ENCODE data around the gene OR6S1. TPM values are rescaled to one million over a fixed set of nuclear protein-coding genes. Genes with fewer than 3 reads are reported as not detected.

The OR6S1 gene
- total and polyA plus RNA-seq, 4 donors: not detected

DNA sequence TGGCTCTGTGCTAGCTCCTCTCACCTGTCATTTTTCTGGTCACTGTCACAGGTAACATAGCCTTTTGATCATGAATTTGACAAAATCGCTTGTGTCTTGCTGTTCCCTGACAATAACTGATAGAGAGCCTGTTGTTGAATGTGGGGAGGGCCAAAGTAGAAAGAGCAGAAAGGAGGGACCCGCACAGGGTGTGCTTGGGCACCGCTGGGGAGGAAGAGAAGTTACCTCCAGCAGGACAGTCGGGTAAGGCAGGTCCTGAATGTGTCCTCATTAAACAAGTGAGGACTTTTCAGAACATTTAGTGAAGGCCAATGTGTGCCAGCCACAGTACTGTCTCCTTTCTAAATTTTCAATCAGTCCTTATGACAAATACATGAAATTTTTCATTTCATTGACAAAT is 50.3 kb downstream of the OR6S1 start, which contains the start of gene RNASE12 (continued):
- TF ChIP-seq REST (IDR thresholded peaks at IDR 0.05) (no peak), TAF1 (conservative IDR thresholded peaks at IDR 0.05) (no peak), YY1 (IDR thresholded peaks at IDR 0.05) (no peak), NR2F2 (IDR thresholded peaks at IDR 0.05) (no peak), CTCF (IDR thresholded peaks at IDR 0.05; ENCODE audit: low read depth, low read length, missing input control) (no peak)

Small RNA genes lying within 50 kb of the gene (small RNA-seq; reads per million reads assigned to genes)
- not detected for gene RF00019

Other genes starting within 250 kb of the OR6S1 start
- 10 to 100 TPM in 1 of 2 donors, 1 to 10 TPM in 1; 8.7 to 20.7 TPM for gene TEP1, start 228.2 kb downstream of the OR6S1 start, total RNA-seq
- 1 to 10 TPM; 3.9 to 6.5 TPM for gene TEP1, start 228.2 kb downstream of the OR6S1 start, polyA plus RNA-seq
- gene KLHL33, start 205.5 kb downstream of the OR6S1 start, total RNA-seq: under 1 TPM; 0.17 to 0.23 TPM
- gene KLHL33, start 205.5 kb downstream of the OR6S1 start, polyA plus RNA-seq: under 1 TPM; 0.06 to 0.14 TPM
- 10 to 100 TPM; 29.0 to 39.0 TPM for gene OSGEP, start 186.9 kb downstream of the OR6S1 start, total RNA-seq
- gene OSGEP, start 186.9 kb downstream of the OR6S1 start, polyA plus RNA-seq: 10 to 100 TPM; 18.1 to 20.5 TPM
- 10 to 100 TPM; 32.4 to 43.2 TPM for gene APEX1, start 186.5 kb downstream of the OR6S1 start, total RNA-seq
- gene APEX1, start 186.5 kb downstream of the OR6S1 start, polyA plus RNA-seq: 10 to 100 TPM; 50.3 to 64.5 TPM
- gene PIP4P1, start 180.3 kb downstream of the OR6S1 start, total RNA-seq: 10 to 100 TPM; 14.1 to 14.6 TPM
- 10 to 100 TPM; 13.2 to 14.9 TPM for gene PIP4P1, start 180.3 kb downstream of the OR6S1 start, polyA plus RNA-seq
- gene PNP, start 172.3 kb downstream of the OR6S1 start, total RNA-seq: 100 to 1,000 TPM in 1 of 2 donors, 10 to 100 TPM in 1; 41.8 to 156 TPM
- gene PNP, start 172.3 kb downstream of the OR6S1 start, polyA plus RNA-seq: 10 to 100 TPM; 22.9 to 29.9 TPM
- gene RNASE10, start 136.2 kb downstream of the OR6S1 start, total RNA-seq: under 1 TPM in 1 of 2 donors, not detected in 1; 0.19 TPM
- not detected for gene RNASE10, start 136.2 kb downstream of the OR6S1 start, polyA plus RNA-seq
- not detected for gene RNASE9, start 80.6 kb downstream of the OR6S1 start, total RNA-seq
- gene RNASE9, start 80.6 kb downstream of the OR6S1 start, polyA plus RNA-seq: not detected
- not detected for gene RNASE11, start 53.7 kb downstream of the OR6S1 start, total RNA-seq
- not detected for gene RNASE11, start 53.7 kb downstream of the OR6S1 start, polyA plus RNA-seq
- gene RNASE12, start 50.3 kb downstream of the OR6S1 start, total RNA-seq: not detected
- not detected for gene RNASE12, start 50.3 kb downstream of the OR6S1 start, polyA plus RNA-seq
- 100 to 1,000 TPM; 129 to 191 TPM for gene RNASE4, start 42.9 kb upstream of the OR6S1 start, total RNA-seq
- 100 to 1,000 TPM; 176 to 319 TPM for gene RNASE4, start 42.9 kb upstream of the OR6S1 start, polyA plus RNA-seq
- gene ANG, start 47.1 kb upstream of the OR6S1 start, total RNA-seq: 1,000 to 10,000 TPM in 1 of 2 donors, 100 to 1,000 TPM in 1; 153 to 1,589 TPM
- gene ANG, start 47.1 kb upstream of the OR6S1 start, polyA plus RNA-seq: 1,000 to 10,000 TPM; 1,170 to 2,524 TPM
- gene EDDM3A, start 104.2 kb upstream of the OR6S1 start, total RNA-seq: not detected
- gene EDDM3A, start 104.2 kb upstream of the OR6S1 start, polyA plus RNA-seq: not detected
- gene EDDM3B, start 126.7 kb upstream of the OR6S1 start, total RNA-seq: not detected
- not detected for gene EDDM3B, start 126.7 kb upstream of the OR6S1 start, polyA plus RNA-seq
- gene RNASE6, start 139.6 kb upstream of the OR6S1 start, total RNA-seq: 1 to 10 TPM; 3.9 to 4.6 TPM
- gene RNASE6, start 139.6 kb upstream of the OR6S1 start, polyA plus RNA-seq: 1 to 10 TPM; 3.2 to 7.0 TPM
- gene RNASE1, start 161.2 kb upstream of the OR6S1 start, total RNA-seq: 10 to 100 TPM in 1 of 2 donors, 1 to 10 TPM in 1; 5.8 to 11.7 TPM
- gene RNASE1, start 161.2 kb upstream of the OR6S1 start, polyA plus RNA-seq: 10 to 100 TPM; 32.6 to 37.9 TPM
- gene RNASE3, start 249.7 kb upstream of the OR6S1 start, total RNA-seq: 10 to 100 TPM in 1 of 2 donors, not detected in 1; 12.2 TPM
- under 1 TPM in 1 of 2 donors, not detected in 1; 0.52 TPM for gene RNASE3, start 249.7 kb upstream of the OR6S1 start, polyA plus RNA-seq